K562 (cell line): ENCODE results near the gene SLC31A1. TPM values are rescaled to one million over a fixed set of nuclear protein-coding genes. Genes with fewer than 3 reads are reported as not detected.

Experiments used
- BACH1 ChIP-seq: fragments of 200-800 bp; sonication (Bioruptor generic); IDR thresholded peaks from 2 replicates; pipeline ENCODE4 v1.6.1; 2016; ENCODE audit warnings: missing genetic modification characterization, missing compliant biosample characterization
- CSDE1 ChIP-seq, 2 experiments: fragments of 450-650 bp; IDR thresholded peaks; 2 replicates each; pipeline ENCODE4 v1.6.1; 2016; ENCODE audit warnings: mild to moderate bottlenecking in 1 of 2
- FOXJ2 ChIP-seq: fragments of 200-800 bp; sonication (Bioruptor generic); IDR thresholded peaks from 2 replicates; pipeline ENCODE4 v1.6.1; 2016; ENCODE audit warnings: missing genetic modification characterization, missing compliant biosample characterization
- GATA2 ChIP-seq: sonication (generic); formaldehyde crosslinking; IDR thresholded peaks from 2 replicates; pipeline ENCODE4 v1.4.0; 2020; ENCODE audit warnings: mild to moderate bottlenecking, missing genetic modification reagents
- HDAC1 ChIP-seq, 2 experiments: fragments of 450-650 bp; IDR thresholded peaks; 2 replicates each; pipeline ENCODE4 v1.6.1; 2016 to 2017; ENCODE audit warnings: inconsistent platforms in 1 of 2, mild to moderate bottlenecking in 1 of 2, moderate library complexity in 1 of 2
- HSF4 ChIP-seq: fragments of 250-450 bp; sonication (Bioruptor Pico); IDR thresholded peaks from 2 replicates; pipeline ENCODE4 v2.1.2; 2022; ENCODE audit warnings: mild to moderate bottlenecking, moderate library complexity, borderline replicate concordance
- JUNB ChIP-seq: fragments of 450-650 bp; formaldehyde crosslinking; conservative IDR thresholded peaks from 2 replicates; pipeline ENCODE4 v1.4.0; 2020; ENCODE audit warnings: mild to moderate bottlenecking
- JUND ChIP-seq, 2 experiments: IDR thresholded peaks; 2 replicates in 1 of 2; 3 replicates in 1 of 2; pipeline ENCODE4 v1.6.1; 2011; ENCODE audit warnings: borderline replicate concordance in 2 of 2, low read depth in 2 of 2, low read length in 2 of 2, improper control_type of control experiment in 1 of 2, missing biosample characterization in 1 of 2, missing genetic modification characterization in 1 of 2, missing genetic modification reagents in 1 of 2
- LEF1 ChIP-seq: fragments of 450-650 bp; IDR thresholded peaks from 2 replicates; pipeline ENCODE4 v1.6.1; 2016; ENCODE audit warnings: mild to moderate bottlenecking
- MEF2D ChIP-seq: conservative IDR thresholded peaks from 2 replicates; pipeline ENCODE4 v1.6.1; 2016; ENCODE audit warnings: low read depth, missing genetic modification characterization, missing compliant biosample characterization
- MITF ChIP-seq: IDR thresholded peaks from 2 replicates; pipeline ENCODE4 v1.6.1; 2014; ENCODE audit warnings: antibody characterized with exemption
- MTA3 ChIP-seq: fragments of 450-650 bp; formaldehyde crosslinking; IDR thresholded peaks from 2 replicates; pipeline ENCODE4 v1.6.1; 2017; ENCODE audit warnings: mild to moderate bottlenecking, borderline replicate concordance
- MTF1 ChIP-seq: fragments of 250-450 bp; sonication (Bioruptor Pico); IDR thresholded peaks from 2 replicates; pipeline ENCODE4 v1.9.0; 2021; ENCODE audit warnings: moderate library complexity, mild to moderate bottlenecking, inconsistent platforms, borderline replicate concordance
- NCOA1 ChIP-seq: fragments of 450-650 bp; IDR thresholded peaks from 2 replicates; pipeline ENCODE4 v1.6.1; 2016; ENCODE audit warnings: low read depth
- NFE2 ChIP-seq: IDR thresholded peaks from 2 replicates; pipeline ENCODE4 v1.6.1; 2014; ENCODE audit warnings: antibody characterized with exemption, low read depth
- PML ChIP-seq: IDR thresholded peaks from 2 replicates; pipeline ENCODE4 v1.6.1; 2012; ENCODE audit warnings: low read length, inconsistent platforms
- POLR2AphosphoS2 ChIP-seq: IDR thresholded peaks from 2 replicates; pipeline ENCODE4 v1.6.1; 2012; ENCODE audit warnings: low read length, improper control_type of control experiment
- POLR3A ChIP-seq: IDR thresholded peaks from 2 replicates; pipeline ENCODE4 v1.6.1; 2011; ENCODE audit warnings: borderline replicate concordance, mild to moderate bottlenecking, moderate library complexity; ENCODE audit not compliant: insufficient read length, insufficient read depth; ENCODE audit errors: extremely low read depth
- RNF2 ChIP-seq: sonication (generic); IDR thresholded peaks from 2 replicates; pipeline ENCODE4 v1.6.1; 2016
- SAFB2 ChIP-seq: fragments of 200-400 bp; formaldehyde crosslinking; IDR thresholded peaks from 2 replicates; pipeline ENCODE4 v1.6.1; 2018; ENCODE audit warnings: borderline replicate concordance, low read length, low read depth, moderate library complexity; ENCODE audit not compliant: severe bottlenecking
- TARDBP ChIP-seq: fragments of 450-650 bp; IDR thresholded peaks from 2 replicates; pipeline ENCODE4 v1.6.1; 2016
- TEAD1 ChIP-seq, 2 experiments: fragments of 450-650 bp in 1 of 2; sonication (generic) in 1 of 2; formaldehyde crosslinking; IDR thresholded peaks; 2 replicates each; pipeline versions ENCODE4 v1.4.0 to v1.8.0; 2020 to 2022; ENCODE audit warnings: mild to moderate bottlenecking in 2 of 2, missing genetic modification reagents in 1 of 2
- XRCC3 ChIP-seq: fragments of 450-650 bp; IDR thresholded peaks from 2 replicates; pipeline ENCODE4 v1.6.1; 2017; ENCODE audit warnings: mild to moderate bottlenecking, moderate library complexity
- ZBTB33 ChIP-seq: sonication (generic); formaldehyde crosslinking; IDR thresholded peaks from 2 replicates; pipeline ENCODE4 v1.8.1; 2023; ENCODE audit warnings: mild to moderate bottlenecking, missing genetic modification reagents
- ZFX ChIP-seq: sonication (generic); formaldehyde crosslinking; IDR thresholded peaks from 2 replicates; pipeline ENCODE4 v1.8.0; 2022; ENCODE audit warnings: mild to moderate bottlenecking, missing genetic modification reagents, moderate library complexity
- ZKSCAN8 ChIP-seq: fragments of 200-800 bp; sonication (Bioruptor generic); IDR thresholded peaks from 2 replicates; pipeline ENCODE4 v1.6.1; 2016; ENCODE audit warnings: missing genetic modification characterization, missing compliant biosample characterization
- ZNF146 ChIP-seq: IDR thresholded peaks from one replicate; pipeline ENCODE4 v1.6.1; 2018; ENCODE audit warnings: missing compliant biosample characterization; ENCODE audit not compliant: unreplicated experiment
- ZNF436 ChIP-seq: fragments of 250-450, 450-650 bp; sonication (Bioruptor Pico); formaldehyde crosslinking; IDR thresholded peaks from 2 replicates; pipeline ENCODE4 v1.7.0; 2020; ENCODE audit warnings: mild to moderate bottlenecking
- polyA plus RNA-seq, 8 experiments: library from polyadenylated mRNA; depleted of rRNA in 4 of 8; stranded (reverse) in 5 of 8; unstranded in 3 of 8; fragments of >200 nt; fragmentation: Nextera tagmentation in 2 of 8; fragmentation: Illumina TruSeq in 1 of 8; extraction: Ambion mirVana in 2 of 8; extraction: Trizol in 1 of 8; gene quantifications; 2 replicates each; pipeline versions ENCODE4 v1.2.1 to v1.2.3, GENCODE V29; 2011 to 2014; ENCODE audit warnings: inconsistent platforms in 1 of 8, missing spikeins in 1 of 8
- total RNA-seq, 7 experiments: library from RNA; depleted of rRNA in 6 of 7; stranded (reverse); fragments of >200 nt in 6 of 7; fragmentation: Illumina TruSeq in 2 of 7; extraction: Trizol in 2 of 7; gene quantifications; 2 replicates each; pipeline versions ENCODE4 v1.2.1 to v1.2.3, GENCODE V29; 2011 to 2021; ENCODE audit warnings: low replicate concordance in 1 of 7

The SLC31A1 gene
- total and polyA plus RNA-seq, 9 of the 15 experiments (the other 6 are each of a cell fraction or from before 2014, with no cell fraction given), result 15.4 to 40.7 (median 25.9) TPM

- peak; percentile 90 for TF ChIP-seq ZBTB33 (CRISPR knock-in tag)
- no peak for TF ChIP-seq RNF2
- TF ChIP-seq JUNB (CRISPR knock-in tag), result no peak
- no peak for TF ChIP-seq PML
- TF ChIP-seq SAFB2, result no peak
- no peak for TF ChIP-seq TARDBP
- TF ChIP-seq LEF1, result no peak
- no peak for TF ChIP-seq MTA3
- TF ChIP-seq ZKSCAN8, result no peak
- TF ChIP-seq BACH1 (tag), result no peak
- TF ChIP-seq GATA2 (CRISPR knock-in tag), result peak; percentile 46; the same call in 1 of the 2 replicates
- no peak for TF ChIP-seq HDAC1 (IDR thresholded peaks at IDR 0.05)
- TF ChIP-seq ZNF436 (CRISPR knock-in tag), result no peak
- TF ChIP-seq NCOA1, result no peak
- no peak for TF ChIP-seq CSDE1 (IDR thresholded peaks at IDR 0.05)
- no peak for TF ChIP-seq ZNF146 (CRISPR knock-in tag)
- no peak for TF ChIP-seq JUND (IDR thresholded peaks at IDR 0.05; ENCODE audit: borderline replicate concordance, low read depth, low read length)
- TF ChIP-seq JUND (tag; IDR thresholded peaks at IDR 0.05; ENCODE audit: borderline replicate concordance, low read depth, low read length), result no peak
- TF ChIP-seq FOXJ2, result no peak
- TF ChIP-seq TEAD1 (CRISPR knock-in tag; IDR thresholded peaks at IDR 0.05), result 0 out of 4 replicates have a peak, but pooled peaks of 1 of the 2 experiments have one; percentile 8
- TF ChIP-seq XRCC3, result no peak
- TF ChIP-seq MEF2D (tag), result no peak
- no peak for TF ChIP-seq NFE2
- no peak for TF ChIP-seq ZFX (CRISPR knock-in tag)
- TF ChIP-seq POLR3A, result no peak
- no peak for TF ChIP-seq MTF1 (CRISPR knock-in tag)
- TF ChIP-seq MITF, result peak; percentile 59; the same call in 1 of the 2 replicates
- TF ChIP-seq HSF4 (CRISPR knock-in tag), result no peak
- no peak for TF ChIP-seq POLR2AphosphoS2
Observed at GRCh38 chr9:113228130-113228665, 6.9 kb downstream of the SLC31A1 start (continued).
